Aorta (tissue), 5 donors: ENCODE measurements around the gene TMEM30B. TPM values are rescaled to one million over a fixed set of nuclear protein-coding genes. Genes with fewer than 3 reads are reported as not detected.
"Not testable (repeated sequence)": the region's sequence is repeated elsewhere in the genome, so short reads cannot be mapped to it uniquely, and the experiment has no call there.

ENCODE experiments used
- ATAC-seq: fragments of 200-7000 bp; cut with Tn5 transposase; one replicate; pipeline ENCODE4 v1.9.1; 2022; ENCODE audit warnings: moderate library complexity; ENCODE audit not compliant: low FRiP score
- DNase-seq, 2 donors: peaks; one replicate each; pipeline ENCODE4 v3.0.0-alpha.2; 2020
- H3K27ac ChIP-seq, 2 donors: one replicate each; pipeline ENCODE4 v1.5.1; 2013; ENCODE audit warnings: low read length in 2 of 2, mild to moderate bottlenecking in 2 of 2, moderate library complexity in 2 of 2, control low read depth in 1 of 2, inconsistent platforms in 1 of 2, low read depth in 1 of 2
- H3K27me3 ChIP-seq, 2 donors: one replicate each; pipeline ENCODE4 v1.6.1; 2013; ENCODE audit warnings: control low read depth in 1 of 2, low read length in 1 of 2, mild to moderate bottlenecking in 1 of 2, moderate library complexity in 1 of 2; ENCODE audit not compliant: insufficient read depth in 2 of 2, control insufficient read depth in 1 of 2
- H3K36me3 ChIP-seq, 2 donors: one replicate each; pipeline ENCODE4 v1.6.1; 2013; ENCODE audit warnings: control low read depth in 1 of 2, low read length in 1 of 2, mild to moderate bottlenecking in 1 of 2; ENCODE audit not compliant: insufficient read depth in 2 of 2, control insufficient read depth in 1 of 2
- H3K4me1 ChIP-seq, 2 donors: one replicate each; pipeline ENCODE4 v1.6.1; 2013; ENCODE audit warnings: low read length in 2 of 2, control low read depth in 1 of 2, mild to moderate bottlenecking in 1 of 2, moderate library complexity in 1 of 2; ENCODE audit not compliant: insufficient read depth in 2 of 2, control insufficient read depth in 1 of 2
- H3K4me3 ChIP-seq, 2 donors: one replicate each; pipeline ENCODE4 v1.5.1; 2013; ENCODE audit warnings: low read length in 2 of 2, control low read depth in 1 of 2, mild to moderate bottlenecking in 1 of 2
- H3K9me3 ChIP-seq: one replicate; pipeline ENCODE4 v1.6.1; 2013; ENCODE audit warnings: mild to moderate bottlenecking, low read length; ENCODE audit not compliant: control insufficient read depth
- WGBS, 2 donors: extraction: QIAGEN DNeasy Blood & Tissue Kit; methylation state at CpG; one replicate each; pipeline ENCODE4 v1.1.7; 2013; 5-methylcytosine and 5-hydroxymethylcytosine counted together
- intact Hi-C, 2 donors: fragments of 100-400 bp; cut with DNase I; formaldehyde crosslinking; loops; one replicate each; pipeline versions ENCODE4 v1.14.2 to v1.15.0; 2022
- polyA plus RNA-seq, 2 donors: library from polyadenylated mRNA; stranded (reverse); fragments of 200-250 nt; gene quantifications; one replicate each; pipeline ENCODE4 v1.2.3, GENCODE V29; 2013
- total RNA-seq, 2 donors: library from RNA; stranded (reverse); fragmentation: NEBNext Ultra II Directional; extraction: Animal tissue kit (Norgen Biotek cat#: 25700); gene quantifications; one replicate each; pipeline ENCODE4 v1.2.1, GENCODE V29; 2021
- donor health status: healthy with polysubstance abuse.
- donor health status: Bipolar disorder and iron deficiency.
- donor health status: DM: no; HTN: no; CAD: no.
- donor health status: DM: no; HTN: no; CAD: no.
- donor health status: DM: yes; HTN: yes; CAD: no.

Gene TMEM30B
- total and polyA plus RNA-seq, 4 donors: 7.5 to 81.7 (median 32.3) TPM

- H3K36me3 ChIP-seq: no peaks in the 10 kb centered on the region
- peaks cover 7% of the 10 kb centered on the region for H3K9me3 ChIP-seq
- DNase-seq (no peak), ATAC-seq (no peak)
- no peaks in the 10 kb centered on the region for H3K4me1 ChIP-seq
- no peak overlapping the region for H3K27ac ChIP-seq
- no peak overlapping the region for H3K4me3 ChIP-seq
- intact Hi-C loops: no loop called here
- no peaks in the 10 kb centered on the region for H3K27me3 ChIP-seq
- 36 to 49% methylated on average over 9 of the region's 9 CpGs for WGBS, 2 donors
These were observed 37.1 kb downstream of the TMEM30B start for GRCh38 chr14:61244009-61244408.

GRCh38 chr14:61240206-61240605, 40.9 kb downstream of the TMEM30B start:
- DNase-seq (no peak), ATAC-seq (no peak)
- Histone ChIP-seq H3K9me3 (peaks cover 8% of the 10 kb centered on the region), H3K4me3 (no peak overlapping the region), H3K36me3 (no peaks in the 10 kb centered on the region), H3K27me3 (no peaks in the 10 kb centered on the region), H3K4me1 (no peaks in the 10 kb centered on the region), H3K27ac (no peak overlapping the region)
- 74 to 77% methylated on average over 8 of the region's 8 CpGs for WGBS, 2 donors
- intact Hi-C loops: no loop called here

GRCh38 chr14:61239285-61239684, 41.9 kb downstream of the TMEM30B start:
- H3K9me3 ChIP-seq, H3K36me3 ChIP-seq, DNase-seq, H3K4me3 ChIP-seq, ATAC-seq, intact Hi-C loops, H3K27me3 ChIP-seq, H3K4me1 ChIP-seq, H3K27ac ChIP-seq: not testable (repeated sequence)
- 83 to 85% methylated on average over 10 of the region's 10 CpGs for WGBS, 2 donors

- no peak for DNase-seq
- WGBS, 2 donors: 68 to 70% methylated on average over 7 of the region's 7 CpGs
These were observed 42.4 kb downstream of the TMEM30B start for GRCh38 chr14:61238611-61239245.

GRCh38 chr14:61234215-61234916, 46.8 kb downstream of the TMEM30B start:
- Histone ChIP-seq H3K27me3 (no peaks in the 10 kb centered on the region), H3K27ac (no peak overlapping the region), H3K36me3 (no peaks in the 10 kb centered on the region), H3K4me3 (no peak overlapping the region), H3K9me3 (peaks cover 2% of the 10 kb centered on the region), H3K4me1 (no peaks in the 10 kb centered on the region)
- intact Hi-C loops: no loop called here
- ATAC-seq (no peak), DNase-seq (no peak)
- WGBS, 2 donors: 78 to 90% methylated on average over 2 of the region's 2 CpGs

More at GRCh38 chr14:61238611-61239245, 42.4 kb downstream of the TMEM30B start:
- intact Hi-C loops: no loop called here
- no peaks in the 10 kb centered on the region for H3K36me3 ChIP-seq
- H3K4me3 ChIP-seq: no peak overlapping the region
- H3K9me3 ChIP-seq: peaks cover 8% of the 10 kb centered on the region
- no peaks in the 10 kb centered on the region for H3K4me1 ChIP-seq
- H3K27me3 ChIP-seq: no peaks in the 10 kb centered on the region
- no peak for ATAC-seq
- H3K27ac ChIP-seq: no peak overlapping the region

- no peaks in the 10 kb centered on the region for H3K9me3 ChIP-seq
- no peaks in the 10 kb centered on the region for H3K4me1 ChIP-seq
- intact Hi-C loops: no loop called here
- no peak overlapping the region for H3K27ac ChIP-seq
- 76 to 81% methylated on average over 3 of the region's 3 CpGs for WGBS, 2 donors
- no peaks in the 10 kb centered on the region for H3K27me3 ChIP-seq
- no peaks in the 10 kb centered on the region for H3K36me3 ChIP-seq
- no peak overlapping the region for H3K4me3 ChIP-seq
- DNase-seq (no peak), ATAC-seq (no peak)
These were observed 47.6 kb downstream of the TMEM30B start for GRCh38 chr14:61233436-61233956.

GRCh38 chr14:61231810-61232209, 49.3 kb downstream of the TMEM30B start:
- Histone ChIP-seq H3K27me3 (no peaks in the 10 kb centered on the region), H3K4me1 (no peaks in the 10 kb centered on the region), H3K4me3 (no peak overlapping the region), H3K27ac (no peak overlapping the region), H3K9me3 (no peaks in the 10 kb centered on the region), H3K36me3 (no peaks in the 10 kb centered on the region)
- intact Hi-C loops: no loop called here
- 90 to 91% methylated on average over 4 of the region's 4 CpGs for WGBS, 2 donors
- no peak for ATAC-seq
- no peak for DNase-seq

- ATAC-seq (no peak), DNase-seq (no peak)
- Histone ChIP-seq H3K4me3 (no peak overlapping the region), H3K9me3 (no peaks in the 10 kb centered on the region), H3K27me3 (no peaks in the 10 kb centered on the region), H3K4me1 (no peaks in the 10 kb centered on the region), H3K27ac (no peak overlapping the region), H3K36me3 (no peaks in the 10 kb centered on the region)
- 53% methylated on average over 4 of the region's 4 CpGs for WGBS, 2 donors
- intact Hi-C loops: no loop called here
These were observed 51.2 kb downstream of the TMEM30B start for GRCh38 chr14:61229981-61230380.

- WGBS, 2 donors: 70 to 76% methylated on average over 6 of the region's 6 CpGs
- ATAC-seq: no peak
- DNase-seq: no peak
- Histone ChIP-seq H3K4me3 (no peak overlapping the region), H3K27me3 (no peaks in the 10 kb centered on the region), H3K9me3 (no peaks in the 10 kb centered on the region), H3K27ac (no peak overlapping the region), H3K36me3 (no peaks in the 10 kb centered on the region), H3K4me1 (no peaks in the 10 kb centered on the region)
- intact Hi-C loops: no loop called here
These were observed 51.7 kb downstream of the TMEM30B start for GRCh38 chr14:61229475-61229888.
